ENCODE data around the gene CLK2.

The CLK2 gene

GRCh38 chr1:155273343-155274245 lies at the start of gene CLK2:
Gene CLK2 (minus strand): TSS chr1:155273504. CDS start chr1:155270977, 2,527 bp downstream.
- peak; percentile 95 to 96 for DNase-seq

- DNase-seq = peak; percentile 22 to 44
Measured at GRCh38 chr1:155322571-155322952, 49.3 kb upstream of the CLK2 start.

DNA sequence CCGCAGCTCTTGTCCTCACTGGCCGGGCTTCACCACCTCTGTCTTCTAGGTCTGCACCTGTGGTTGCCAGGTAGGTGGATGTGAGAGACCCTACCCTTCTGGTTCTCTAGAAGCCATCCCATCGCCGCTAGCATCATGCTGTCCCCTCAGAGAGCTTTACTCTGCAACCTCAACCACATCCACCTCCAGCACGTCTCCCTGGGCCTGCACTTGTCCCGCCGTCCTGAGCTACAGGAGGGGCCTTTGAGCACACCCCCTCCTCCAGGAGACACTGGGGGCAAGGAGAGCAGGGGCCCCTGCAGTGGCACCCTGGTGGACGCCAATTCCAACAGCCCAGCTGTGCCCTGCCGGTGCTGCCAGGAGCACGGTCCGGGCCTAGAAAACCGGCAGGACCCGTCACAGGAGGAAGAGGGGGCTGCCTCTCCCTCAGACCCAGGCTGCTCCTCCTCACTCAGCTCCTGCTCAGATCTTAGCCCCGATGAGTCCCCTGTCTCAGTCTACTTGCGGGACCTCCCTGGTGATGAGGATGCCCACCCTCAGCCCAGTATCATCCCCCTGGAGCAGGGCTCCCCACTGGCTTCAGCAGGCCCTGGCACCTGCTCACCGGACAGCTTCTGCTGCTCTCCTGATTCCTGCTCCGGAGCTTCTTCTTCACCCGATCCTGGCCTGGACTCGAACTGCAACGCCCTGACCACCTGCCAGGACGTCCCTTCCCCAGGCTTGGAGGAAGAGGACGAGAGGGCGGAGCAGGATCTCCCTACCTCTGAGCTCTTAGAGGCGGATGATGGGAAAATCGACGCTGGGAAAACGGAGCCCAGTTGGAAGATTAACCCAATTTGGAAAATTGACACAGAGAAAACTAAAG lies 48.6 kb upstream of the CLK2 start:
- no peak for DNase-seq

GRCh38 chr1:155320661-155321617 lies 47.6 kb upstream of the CLK2 start, which contains the start of gene RUSC1:
Gene RUSC1 (plus strand): TSS chr1:155320894. CDS start chr1:155321774, 880 bp downstream.
- DNase-seq = no peak

DNA sequence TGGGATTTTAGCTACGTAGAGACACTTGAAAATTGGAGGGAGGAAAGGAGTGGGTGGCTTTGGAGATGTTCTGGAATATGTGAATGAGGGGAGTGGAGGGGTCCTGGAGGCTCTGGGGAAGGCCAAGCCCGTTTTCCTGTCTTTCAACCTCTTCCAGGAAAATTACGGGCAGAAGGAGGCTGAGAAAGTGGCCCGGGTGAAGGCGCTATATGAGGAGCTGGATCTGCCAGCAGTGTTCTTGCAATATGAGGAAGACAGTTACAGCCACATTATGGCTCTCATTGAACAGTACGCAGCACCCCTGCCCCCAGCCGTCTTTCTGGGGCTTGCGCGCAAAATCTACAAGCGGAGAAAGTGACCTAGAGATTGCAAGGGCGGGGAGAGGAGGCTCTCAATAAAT lies 46.9 kb upstream of the CLK2 start:
- DNase-seq = no peak

DNA sequence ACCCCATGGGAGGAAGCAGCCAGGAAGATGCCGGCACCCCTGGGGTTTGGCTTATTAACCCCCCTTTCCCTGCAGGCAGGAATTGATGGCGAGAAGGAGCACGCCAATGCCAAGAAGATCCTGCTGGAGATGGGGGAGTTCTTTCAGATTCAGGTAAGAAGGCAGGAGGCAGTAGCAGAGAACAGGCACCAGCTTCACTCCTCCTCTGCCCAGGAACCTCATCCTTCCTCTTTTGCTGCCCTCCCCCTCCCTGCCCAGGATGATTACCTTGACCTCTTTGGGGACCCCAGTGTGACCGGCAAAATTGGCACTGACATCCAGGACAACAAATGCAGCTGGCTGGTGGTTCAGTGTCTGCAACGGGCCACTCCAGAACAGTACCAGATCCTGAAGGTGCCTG lies 46.2 kb upstream of the CLK2 start:
- DNase-seq = no peak

DNA sequence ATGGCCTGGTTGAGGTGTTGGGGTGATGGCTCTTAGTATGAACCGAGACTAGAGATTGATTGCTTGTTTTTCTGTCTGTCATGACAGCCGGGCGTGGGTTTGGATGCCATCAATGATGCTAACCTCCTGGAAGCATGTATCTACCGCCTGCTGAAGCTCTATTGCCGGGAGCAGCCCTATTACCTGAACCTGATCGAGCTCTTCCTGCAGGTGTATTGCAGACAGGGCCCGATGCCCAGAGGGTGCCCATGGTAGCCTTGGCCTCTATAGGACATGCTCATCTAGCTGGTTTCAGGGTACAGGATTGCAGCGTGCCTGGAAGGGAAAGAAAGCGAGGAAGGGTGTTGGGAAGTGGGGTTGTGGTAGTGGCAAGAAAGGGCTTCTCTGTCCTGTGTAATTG lies 44.8 kb upstream of the CLK2 start:
- no peak for DNase-seq

- DNase-seq = no peak
Measured at GRCh38 chr1:155316922-155317321, 43.6 kb upstream of the CLK2 start.

GRCh38 chr1:155313261-155313660 lies 40.0 kb upstream of the CLK2 start:
- DNase-seq = no peak

- peak in 1 of 2 experiments; percentile 20 for DNase-seq
Measured at GRCh38 chr1:155309423-155310021, 36.2 kb upstream of the CLK2 start.

- DNase-seq = peak; percentile 98 to 99
Measured at GRCh38 chr1:155308493-155309422, 35.5 kb upstream of the CLK2 start, which contains the start of gene FDPS. Gene FDPS (plus strand): TSS chr1:155308866. CDS start chr1:155309790, 924 bp downstream.

DNA sequence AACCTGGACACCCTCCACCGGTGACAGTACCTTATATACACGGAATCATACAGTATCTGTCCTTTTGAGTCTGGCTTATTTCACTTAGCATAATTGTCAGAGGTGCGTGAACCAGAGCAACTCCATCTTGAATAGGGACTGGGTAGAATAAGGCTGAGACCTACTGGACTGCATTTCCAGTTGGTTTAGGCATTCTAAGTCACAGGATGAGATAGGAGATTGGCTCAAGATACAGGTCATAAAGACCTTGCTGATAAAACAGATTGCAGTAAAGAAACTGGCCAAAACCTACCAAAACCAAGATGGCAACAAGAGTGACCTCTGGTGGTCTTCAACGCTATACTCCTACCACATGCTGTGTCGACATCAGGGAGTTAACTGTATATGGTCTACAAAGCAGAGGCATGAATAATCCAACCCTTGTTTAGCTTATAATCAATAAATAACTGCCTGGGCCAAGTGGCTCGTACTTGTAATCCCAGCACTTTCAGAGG lies 34.0 kb upstream of the CLK2 start:
- DNase-seq = peak; percentile 46 to 68

- DNase-seq = no peak
Measured at GRCh38 chr1:155305881-155306391, 32.6 kb upstream of the CLK2 start.

GRCh38 chr1:155304558-155305063 lies 31.3 kb upstream of the CLK2 start:
- DNase-seq = no peak

GRCh38 chr1:155301342-155301841 lies 28.1 kb upstream of the CLK2 start, which contains the start of gene PKLR:
Gene PKLR (minus strand): TSS chr1:155301438. CDS start chr1:155301395, 43 bp downstream.
- DNase-seq = no peak

DNA sequence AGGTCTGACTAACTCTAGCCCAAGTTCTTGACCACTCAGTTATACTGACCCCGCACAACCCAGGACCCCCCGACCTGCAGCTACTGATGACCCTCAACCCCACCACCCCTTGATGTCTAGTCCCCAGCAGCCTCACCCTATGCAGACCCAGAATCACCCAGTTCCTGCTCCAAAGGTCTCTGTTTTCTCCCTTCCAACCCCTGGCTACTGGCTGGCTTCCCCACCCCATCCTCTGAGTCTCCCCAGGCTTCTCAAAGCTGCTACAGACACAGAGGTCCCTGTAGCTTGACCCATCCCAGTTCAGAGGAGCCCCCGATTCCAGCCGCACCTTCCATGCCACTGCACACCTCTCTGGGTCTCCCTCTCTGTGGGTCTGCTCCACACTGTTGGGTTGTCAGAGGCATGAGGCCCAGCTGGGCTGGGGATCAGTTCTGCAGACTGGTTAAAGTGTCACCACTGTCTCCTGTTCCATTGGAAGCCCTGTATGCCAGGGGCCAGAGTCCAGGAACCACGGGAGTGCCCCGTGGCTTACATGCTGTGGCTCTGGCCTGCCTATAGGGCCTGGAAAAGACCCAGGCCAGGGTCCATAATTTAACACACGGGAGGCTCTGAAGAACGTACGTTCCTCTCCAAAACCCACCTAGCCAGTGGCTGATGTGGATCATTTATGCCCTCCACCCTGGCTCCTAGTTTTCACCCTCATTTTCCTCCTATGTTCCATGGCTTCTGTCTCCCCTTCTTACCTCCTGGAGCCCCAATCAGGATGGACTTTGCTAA lies 27.4 kb upstream of the CLK2 start:
- no peak for DNase-seq

GRCh38 chr1:155300024-155300423 lies 26.7 kb upstream of the CLK2 start:
- no peak for DNase-seq

GRCh38 chr1:155297384-155297783 lies 24.1 kb upstream of the CLK2 start:
- no peak for DNase-seq

DNA sequence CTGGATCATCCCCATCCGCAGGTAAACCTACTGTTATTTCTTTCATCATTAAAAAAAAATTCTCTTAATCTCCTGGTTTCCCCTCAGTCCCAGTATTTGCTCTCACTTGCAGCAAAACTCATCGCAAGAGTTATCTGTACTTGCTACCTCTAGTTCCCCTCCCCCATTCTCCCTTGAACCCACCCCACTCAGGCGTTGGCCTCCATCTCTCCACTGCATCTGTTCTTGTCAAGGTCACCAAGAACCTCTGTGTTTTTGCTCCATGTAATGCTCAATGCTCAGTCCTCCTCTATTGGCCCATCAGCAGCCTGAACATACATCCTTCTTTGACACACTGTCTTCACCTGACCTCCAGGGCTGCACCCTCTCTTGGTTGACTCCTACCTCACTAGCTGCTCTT lies 23.4 kb upstream of the CLK2 start:
- no peak for DNase-seq
